GM06990 (cell line): Measurements from ENCODE around the gene SLC7A11.

Source experiments
- DNase-seq: peaks from one replicate; pipeline ENCODE4 v3.0.0-alpha.2; 2011; ENCODE audit not compliant: insufficient read length; ENCODE audit errors: extremely low read depth
- H3K27me3 ChIP-seq: replicated peaks from 2 replicates; pipeline ENCODE4 v1.6.0; 2011; ENCODE audit warnings: low read length; ENCODE audit not compliant: control insufficient read depth, insufficient read depth
- H3K36me3 ChIP-seq: 2 replicates; pipeline ENCODE4 v1.5.1; 2011; ENCODE audit warnings: low read length; ENCODE audit not compliant: control insufficient read depth, insufficient read depth
- H3K4me3 ChIP-seq: replicated peaks from 2 replicates; pipeline ENCODE4 v1.5.1; 2011; ENCODE audit warnings: low read depth, mild to moderate bottlenecking, control low read depth, low read length
- TF ChIP-seq, protein P1 (sequence below): IDR thresholded peaks from 2 replicates; pipeline ENCODE4 v1.5.1; 2011; ENCODE audit warnings: low read length, control low read depth, mild to moderate bottlenecking, inconsistent platforms; ENCODE audit not compliant: insufficient read depth, poor library complexity, severe bottlenecking

SLC7A11 gene

GRCh38 chr4:138242076-138242833 is at the start of gene SLC7A11:
SLC7A11 (minus strand) TSS chr4:138242349; CDS start chr4:138242069, 280 bp downstream.
- DNase-seq: peak; percentile 74
- Histone ChIP-seq H3K4me3 (peak within 1 kb of the TSS; percentile 55), H3K36me3 (no peaks in the 10 kb centered on the region), H3K27me3 (no peaks in the 10 kb centered on the region)
- TF ChIP-seq, protein P1, sequence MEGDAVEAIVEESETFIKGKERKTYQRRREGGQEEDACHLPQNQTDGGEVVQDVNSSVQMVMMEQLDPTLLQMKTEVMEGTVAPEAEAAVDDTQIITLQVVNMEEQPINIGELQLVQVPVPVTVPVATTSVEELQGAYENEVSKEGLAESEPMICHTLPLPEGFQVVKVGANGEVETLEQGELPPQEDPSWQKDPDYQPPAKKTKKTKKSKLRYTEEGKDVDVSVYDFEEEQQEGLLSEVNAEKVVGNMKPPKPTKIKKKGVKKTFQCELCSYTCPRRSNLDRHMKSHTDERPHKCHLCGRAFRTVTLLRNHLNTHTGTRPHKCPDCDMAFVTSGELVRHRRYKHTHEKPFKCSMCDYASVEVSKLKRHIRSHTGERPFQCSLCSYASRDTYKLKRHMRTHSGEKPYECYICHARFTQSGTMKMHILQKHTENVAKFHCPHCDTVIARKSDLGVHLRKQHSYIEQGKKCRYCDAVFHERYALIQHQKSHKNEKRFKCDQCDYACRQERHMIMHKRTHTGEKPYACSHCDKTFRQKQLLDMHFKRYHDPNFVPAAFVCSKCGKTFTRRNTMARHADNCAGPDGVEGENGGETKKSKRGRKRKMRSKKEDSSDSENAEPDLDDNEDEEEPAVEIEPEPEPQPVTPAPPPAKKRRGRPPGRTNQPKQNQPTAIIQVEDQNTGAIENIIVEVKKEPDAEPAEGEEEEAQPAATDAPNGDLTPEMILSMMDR: no peak

GRCh38 chr4:138291431-138291830 is 49.3 kb upstream of the SLC7A11 start:
- no peak overlapping the region for H3K4me3 ChIP-seq
- no peaks in the 10 kb centered on the region for H3K36me3 ChIP-seq
- no peak for DNase-seq
- no peaks in the 10 kb centered on the region for H3K27me3 ChIP-seq
- TF ChIP-seq, protein P1: no peak

DNA sequence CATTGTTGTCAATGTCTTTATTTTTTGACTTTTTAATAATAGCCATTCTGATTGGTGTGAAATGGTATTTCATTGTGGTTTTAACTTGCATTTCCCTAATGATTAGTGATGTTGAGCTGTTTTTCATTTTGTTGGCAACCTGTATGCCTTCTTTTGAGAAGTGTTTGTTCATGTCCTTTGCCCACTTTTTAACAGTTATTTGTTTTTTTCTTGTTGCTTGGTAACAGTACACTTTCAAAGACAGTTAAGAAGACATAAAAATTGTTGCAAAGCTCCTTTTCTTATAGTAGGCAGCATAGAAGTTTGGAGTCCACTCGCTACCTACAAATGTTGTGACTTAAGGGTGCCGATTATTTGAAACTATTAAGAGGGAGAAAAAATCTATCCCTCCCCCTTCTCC is 48.7 kb upstream of the SLC7A11 start:
- TF ChIP-seq, protein P1: no peak

DNA sequence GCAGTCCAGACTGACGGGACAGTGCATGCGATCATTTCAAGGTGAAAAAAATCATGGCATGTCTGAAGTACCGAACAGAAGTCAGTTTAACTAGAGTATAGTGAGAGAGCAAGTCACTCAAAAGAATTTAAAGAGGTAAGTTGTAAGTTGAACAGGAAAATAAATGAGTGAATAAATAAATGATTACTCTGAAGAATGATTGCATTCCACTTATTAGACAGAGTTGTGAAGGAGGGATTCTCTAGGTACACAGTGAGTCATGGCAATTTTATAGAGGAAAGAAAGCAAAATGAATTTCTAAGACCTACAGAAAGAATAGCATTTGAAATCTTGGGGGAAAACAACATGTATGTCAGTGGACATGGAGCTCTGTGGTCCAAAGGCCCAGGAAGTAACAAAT is 37.1 kb upstream of the SLC7A11 start:
- H3K4me3 ChIP-seq: no peak overlapping the region
- no peaks in the 10 kb centered on the region for H3K36me3 ChIP-seq
- no peaks in the 10 kb centered on the region for H3K27me3 ChIP-seq
- TF ChIP-seq, protein P1: no peak
- no peak for DNase-seq

More for the DNA sequence above, 48.7 kb upstream of the SLC7A11 start:
- Histone ChIP-seq H3K36me3 (no peaks in the 10 kb centered on the region), H3K27me3 (no peaks in the 10 kb centered on the region), H3K4me3 (no peak overlapping the region)
- no peak for DNase-seq

DNA sequence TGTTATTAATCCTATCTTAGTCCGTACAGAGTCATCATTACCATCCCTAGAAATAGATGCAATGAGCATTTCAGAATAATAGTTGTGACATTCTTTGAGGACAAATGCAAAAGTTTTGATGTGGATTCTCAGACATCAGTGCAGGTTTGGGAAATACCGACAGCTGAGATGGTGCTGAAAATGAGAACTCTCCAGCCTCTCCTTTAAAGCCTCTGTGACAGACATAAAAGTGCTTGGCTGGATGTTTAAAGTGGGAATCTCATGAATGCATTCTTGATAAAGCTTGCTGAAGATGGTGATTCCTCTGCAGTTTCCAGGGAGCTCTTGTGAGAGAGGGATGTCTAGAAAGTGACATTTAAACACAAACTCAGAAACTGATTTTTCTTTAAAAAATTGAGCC is 35.0 kb upstream of the SLC7A11 start:
- no peak for DNase-seq
- TF ChIP-seq, protein P1: no peak
- H3K4me3 ChIP-seq: no peak overlapping the region
- no peaks in the 10 kb centered on the region for H3K27me3 ChIP-seq
- no peaks in the 10 kb centered on the region for H3K36me3 ChIP-seq
